ENCODE results near the gene SPOCK2.

GRCh38 chr10:72067463-72068125 is 20.8 kb downstream of the SPOCK2 start:
- no peak for TF ChIP-seq FOXM1 (IDR thresholded peaks at IDR 0.05; ENCODE audit: low read depth)
- no peak for TF ChIP-seq CTCF (IDR thresholded peaks at IDR 0.05)
- no peak for TF ChIP-seq TCF12 (IDR thresholded peaks at IDR 0.05)
- TF ChIP-seq ZBTB33 (IDR thresholded peaks at IDR 0.05; ENCODE audit: borderline replicate concordance, low read depth) = no peak
- TF ChIP-seq EP300 (IDR thresholded peaks at IDR 0.05; ENCODE audit: borderline replicate concordance in 1 of 2, low read depth in 1 of 2, low read length in 1 of 2) = no peak
- TF ChIP-seq RAD21 (IDR thresholded peaks at IDR 0.05; ENCODE audit: low read length) = no peak
- no peak for TF ChIP-seq TAF1 (IDR thresholded peaks at IDR 0.05; ENCODE audit: borderline replicate concordance, low read depth, low read length)
- TF ChIP-seq POLR2AphosphoS5 (IDR thresholded peaks at IDR 0.05; ENCODE audit: low read depth, low read length) = no peak
- TF ChIP-seq FOSL2 (IDR thresholded peaks at IDR 0.05; ENCODE audit: borderline replicate concordance, low read depth) = no peak
- no peak for TF ChIP-seq GATA2 (CRISPR knock-in tag; IDR thresholded peaks at IDR 0.05)
- TF ChIP-seq CHD2 (IDR thresholded peaks at IDR 0.05; ENCODE audit: low read length, partially characterized antibody) = no peak
- TF ChIP-seq MAX (IDR thresholded peaks at IDR 0.05; ENCODE audit: low read depth) = no peak
